C4-2B (cell line): Measurements from ENCODE around the gene SLC17A3.

Experiments
- ZFX ChIP-seq: fragments of 450-650 bp; IDR thresholded peaks from 2 replicates; pipeline ENCODE4 v1.6.1; 2017
- TF ChIP-seq, protein P1 (sequence below): fragments of 450-650 bp; conservative IDR thresholded peaks from 2 replicates; pipeline ENCODE4 v1.5.1; 2017; ENCODE audit warnings: mild to moderate bottlenecking

GRCh38 chr6:25888626-25889025, 14.6 kb upstream of the SLC17A3 start:
- TF ChIP-seq, protein P1, sequence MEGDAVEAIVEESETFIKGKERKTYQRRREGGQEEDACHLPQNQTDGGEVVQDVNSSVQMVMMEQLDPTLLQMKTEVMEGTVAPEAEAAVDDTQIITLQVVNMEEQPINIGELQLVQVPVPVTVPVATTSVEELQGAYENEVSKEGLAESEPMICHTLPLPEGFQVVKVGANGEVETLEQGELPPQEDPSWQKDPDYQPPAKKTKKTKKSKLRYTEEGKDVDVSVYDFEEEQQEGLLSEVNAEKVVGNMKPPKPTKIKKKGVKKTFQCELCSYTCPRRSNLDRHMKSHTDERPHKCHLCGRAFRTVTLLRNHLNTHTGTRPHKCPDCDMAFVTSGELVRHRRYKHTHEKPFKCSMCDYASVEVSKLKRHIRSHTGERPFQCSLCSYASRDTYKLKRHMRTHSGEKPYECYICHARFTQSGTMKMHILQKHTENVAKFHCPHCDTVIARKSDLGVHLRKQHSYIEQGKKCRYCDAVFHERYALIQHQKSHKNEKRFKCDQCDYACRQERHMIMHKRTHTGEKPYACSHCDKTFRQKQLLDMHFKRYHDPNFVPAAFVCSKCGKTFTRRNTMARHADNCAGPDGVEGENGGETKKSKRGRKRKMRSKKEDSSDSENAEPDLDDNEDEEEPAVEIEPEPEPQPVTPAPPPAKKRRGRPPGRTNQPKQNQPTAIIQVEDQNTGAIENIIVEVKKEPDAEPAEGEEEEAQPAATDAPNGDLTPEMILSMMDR: no peak
- TF ChIP-seq ZFX: no peak
